Stimulated activated CD8-positive, alpha-beta memory T cell treated with anti-CD3 and anti-CD28 coated beads, Interleukin-7, amount 100 ng/mL, for 24 hours (primary cell): ENCODE measurements around the gene C20orf96.
"Not testable (repeated sequence)": the region's sequence is repeated elsewhere in the genome, so short reads cannot be mapped to it uniquely, and the experiment has no call there.

ENCODE experiments used
- DNase-seq: peaks from one replicate; pipeline ENCODE4 v3.0.0-alpha.2; 2020; ENCODE audit warnings: low read depth

C20orf96 gene

GRCh38 chr20:290084-290831, at the start of gene C20orf96:
TSS of gene C20orf96 (minus strand) at chr20:290750. CDS start at chr20:290610, 140 bp downstream.
- DNase-seq: peak; percentile 73

GRCh38 chr20:336040-336439, 45.5 kb upstream of the C20orf96 start:
- not testable (repeated sequence) for DNase-seq

- no peak for DNase-seq
Measured at GRCh38 chr20:334578-334977, 44.0 kb upstream of the C20orf96 start.

- no peak for DNase-seq
Measured at GRCh38 chr20:330233-331149, 39.9 kb upstream of the C20orf96 start.

GRCh38 chr20:329851-330232, 39.3 kb upstream of the C20orf96 start:
- no peak for DNase-seq

GRCh38 chr20:328975-329695, 38.6 kb upstream of the C20orf96 start:
- no peak for DNase-seq

- no peak for DNase-seq
Measured at GRCh38 chr20:328027-328974, 37.8 kb upstream of the C20orf96 start.

- DNase-seq: peak; percentile 53
Measured at GRCh38 chr20:327186-328026, 36.9 kb upstream of the C20orf96 start.

GRCh38 chr20:326645-327185, 36.2 kb upstream of the C20orf96 start:
- no peak for DNase-seq

- no peak for DNase-seq
Measured at GRCh38 chr20:325889-326644, 35.5 kb upstream of the C20orf96 start.

- DNase-seq: peak; percentile 96
Measured at GRCh38 chr20:325045-325888, 34.7 kb upstream of the C20orf96 start, which contains the start of gene SOX12. TSS of gene SOX12 (plus strand) at chr20:325552. CDS start at chr20:325925, 373 bp downstream.

GRCh38 chr20:324177-325044, 33.9 kb upstream of the C20orf96 start:
- peak; percentile 82 for DNase-seq

GRCh38 chr20:316316-317068, 25.9 kb upstream of the C20orf96 start:
- DNase-seq: no peak

GRCh38 chr20:313948-314347, 23.4 kb upstream of the C20orf96 start:
- no peak for DNase-seq

GRCh38 chr20:313402-313801, 22.9 kb upstream of the C20orf96 start:
- DNase-seq: no peak

- no peak for DNase-seq
Measured at GRCh38 chr20:312866-313265, 22.3 kb upstream of the C20orf96 start.
